GM21529 (cell line): Measurements from ENCODE around the gene CD2BP2.
"Not testable (repeated sequence)": the region's sequence is repeated elsewhere in the genome, so short reads cannot be mapped to it uniquely, and the experiment has no call there.

Source experiments
- ATAC-seq: cut with Tn5 transposase; IDR thresholded peaks from one replicate; pipeline ENCODE4 v1.9.1; 2021; ENCODE audit not compliant: unreplicated experiment

CD2BP2 gene

GRCh38 chr16:30343491-30343820 is 11.7 kb downstream of the CD2BP2 start:
- ATAC-seq = not testable (repeated sequence)

GRCh38 chr16:30342751-30343490 is 12.2 kb downstream of the CD2BP2 start:
- no peak for ATAC-seq

- ATAC-seq = not testable (repeated sequence)
Observed at GRCh38 chr16:30341971-30342370, 13.1 kb downstream of the CD2BP2 start.

- ATAC-seq = no peak
Observed at GRCh38 chr16:30340621-30341020, 14.5 kb downstream of the CD2BP2 start.

GRCh38 chr16:30338715-30339114 is 16.4 kb downstream of the CD2BP2 start:
- not testable (repeated sequence) for ATAC-seq

- ATAC-seq = not testable (repeated sequence)
Observed at GRCh38 chr16:30337964-30338357, 17.1 kb downstream of the CD2BP2 start.

GRCh38 chr16:30335598-30336474 is 19.3 kb downstream of the CD2BP2 start:
- peak; percentile 13 for ATAC-seq

- ATAC-seq = peak; percentile 74
Observed at GRCh38 chr16:30335028-30335597, 20.0 kb downstream of the CD2BP2 start.

- peak; percentile 83 for ATAC-seq
Observed at GRCh38 chr16:30334473-30334989, 20.6 kb downstream of the CD2BP2 start.

- ATAC-seq = not testable (repeated sequence)
Observed at GRCh38 chr16:30324220-30324619, 30.9 kb downstream of the CD2BP2 start.

- not testable (repeated sequence) for ATAC-seq
Observed at GRCh38 chr16:30318647-30319046, 36.5 kb downstream of the CD2BP2 start.

GRCh38 chr16:30310937-30311336 is 44.2 kb downstream of the CD2BP2 start:
- ATAC-seq = not testable (repeated sequence)

- ATAC-seq = not testable (repeated sequence)
Observed at GRCh38 chr16:30309255-30309654, 45.9 kb downstream of the CD2BP2 start.
